ENCODE data around the gene LBR. TPM values are rescaled to one million over a fixed set of nuclear protein-coding genes. Genes with fewer than 3 reads are reported as not detected.

Gene LBR
- total RNA-seq, 1 donor from 2014 or later = 51.7 TPM

DNA sequence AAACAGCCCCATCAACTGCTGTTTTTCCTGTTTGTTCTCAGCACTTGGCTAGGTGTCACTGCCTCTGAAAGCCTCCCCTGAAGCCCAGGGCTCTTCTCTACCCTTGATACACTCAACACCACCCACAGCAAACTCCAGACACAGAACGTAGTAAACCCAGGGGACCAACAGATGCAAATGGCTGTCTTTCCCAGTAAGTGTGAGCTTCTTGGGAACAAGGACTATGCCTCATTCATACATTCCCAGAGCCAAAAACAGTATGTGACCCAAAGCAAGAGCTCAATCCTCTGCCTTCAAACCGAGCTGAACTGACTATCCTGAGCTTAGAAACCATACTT is 4.4 kb downstream of the LBR start:
- peak overlapping the region; percentile 1 for H3K4me3 ChIP-seq (ENCODE audit: low read depth, low read length)
- TF ChIP-seq, protein P1, sequence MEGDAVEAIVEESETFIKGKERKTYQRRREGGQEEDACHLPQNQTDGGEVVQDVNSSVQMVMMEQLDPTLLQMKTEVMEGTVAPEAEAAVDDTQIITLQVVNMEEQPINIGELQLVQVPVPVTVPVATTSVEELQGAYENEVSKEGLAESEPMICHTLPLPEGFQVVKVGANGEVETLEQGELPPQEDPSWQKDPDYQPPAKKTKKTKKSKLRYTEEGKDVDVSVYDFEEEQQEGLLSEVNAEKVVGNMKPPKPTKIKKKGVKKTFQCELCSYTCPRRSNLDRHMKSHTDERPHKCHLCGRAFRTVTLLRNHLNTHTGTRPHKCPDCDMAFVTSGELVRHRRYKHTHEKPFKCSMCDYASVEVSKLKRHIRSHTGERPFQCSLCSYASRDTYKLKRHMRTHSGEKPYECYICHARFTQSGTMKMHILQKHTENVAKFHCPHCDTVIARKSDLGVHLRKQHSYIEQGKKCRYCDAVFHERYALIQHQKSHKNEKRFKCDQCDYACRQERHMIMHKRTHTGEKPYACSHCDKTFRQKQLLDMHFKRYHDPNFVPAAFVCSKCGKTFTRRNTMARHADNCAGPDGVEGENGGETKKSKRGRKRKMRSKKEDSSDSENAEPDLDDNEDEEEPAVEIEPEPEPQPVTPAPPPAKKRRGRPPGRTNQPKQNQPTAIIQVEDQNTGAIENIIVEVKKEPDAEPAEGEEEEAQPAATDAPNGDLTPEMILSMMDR (conservative IDR thresholded peaks at IDR 0.05; ENCODE audit: low read depth, low read length) = no peak
- no peak for DNase-seq (ENCODE audit: low read depth)

DNA sequence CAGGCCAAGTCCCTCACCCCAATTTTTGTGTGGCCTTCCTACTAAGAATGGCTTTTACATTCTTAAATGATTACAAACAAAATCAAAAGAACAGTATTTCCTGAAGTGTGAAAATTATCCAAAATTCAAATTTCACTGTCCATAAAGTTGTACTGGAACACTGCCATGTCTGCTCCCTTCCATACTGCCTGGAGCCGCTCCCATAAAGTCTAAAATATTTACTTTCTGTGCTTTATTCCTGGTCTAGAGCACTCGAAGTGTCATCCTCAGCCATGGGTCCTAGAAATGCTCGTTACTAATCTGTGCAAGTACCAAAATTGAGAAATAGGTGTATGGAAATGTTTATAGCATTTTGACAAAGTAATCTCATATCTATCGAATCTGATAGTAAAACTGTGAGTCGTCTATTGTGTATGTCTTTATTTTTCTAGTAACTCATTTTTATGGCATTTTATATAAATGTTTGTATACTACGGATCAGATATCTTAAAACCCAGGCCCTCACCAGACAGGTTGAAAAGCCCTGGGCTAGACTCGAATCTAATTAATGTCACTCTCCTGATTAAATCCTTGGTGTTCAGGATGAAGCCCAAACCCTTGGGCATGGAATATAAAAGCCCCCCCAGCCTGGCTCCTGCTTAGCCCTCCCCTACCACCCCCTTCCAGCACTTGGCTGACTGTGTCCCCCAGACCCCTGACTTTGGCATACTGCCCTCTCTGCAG is 4.9 kb downstream of the LBR start:
- H3K4me3 ChIP-seq (ENCODE audit: low read depth, low read length) = no peak overlapping the region
- DNase-seq (ENCODE audit: low read depth) = no peak
- TF ChIP-seq, protein P1 (conservative IDR thresholded peaks at IDR 0.05; ENCODE audit: low read depth, low read length) = no peak

DNA sequence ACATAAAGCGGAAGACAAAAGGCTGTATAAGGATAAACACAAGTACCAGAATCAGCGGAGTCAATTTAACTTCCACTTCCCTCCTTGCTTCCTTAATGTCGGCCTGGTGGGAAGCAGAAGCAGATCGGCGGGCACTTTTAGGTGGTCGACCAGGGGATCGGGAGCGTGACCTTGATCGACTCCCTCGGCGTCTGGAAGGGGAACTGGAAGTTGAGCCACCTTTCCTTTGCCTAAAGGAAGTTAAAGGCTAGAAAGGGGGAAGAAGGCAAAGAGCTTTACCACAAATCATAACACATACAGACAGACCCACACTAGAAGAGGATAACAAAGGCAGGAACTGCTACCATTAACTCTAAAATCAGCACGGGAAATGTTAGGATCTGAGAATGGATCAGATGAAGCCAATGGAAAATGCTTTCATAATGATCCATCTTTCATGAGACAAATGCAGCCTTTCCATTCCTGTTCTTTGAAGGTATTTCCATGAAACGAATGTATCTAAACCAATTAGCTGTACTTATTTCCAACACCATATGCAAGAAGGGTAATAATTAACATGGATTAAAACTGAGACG is 5.7 kb downstream of the LBR start:
- no peak overlapping the region for H3K4me3 ChIP-seq (ENCODE audit: low read depth, low read length)
- TF ChIP-seq, protein P1 (conservative IDR thresholded peaks at IDR 0.05; ENCODE audit: low read depth, low read length) = no peak
- DNase-seq (ENCODE audit: low read depth) = no peak

DNA sequence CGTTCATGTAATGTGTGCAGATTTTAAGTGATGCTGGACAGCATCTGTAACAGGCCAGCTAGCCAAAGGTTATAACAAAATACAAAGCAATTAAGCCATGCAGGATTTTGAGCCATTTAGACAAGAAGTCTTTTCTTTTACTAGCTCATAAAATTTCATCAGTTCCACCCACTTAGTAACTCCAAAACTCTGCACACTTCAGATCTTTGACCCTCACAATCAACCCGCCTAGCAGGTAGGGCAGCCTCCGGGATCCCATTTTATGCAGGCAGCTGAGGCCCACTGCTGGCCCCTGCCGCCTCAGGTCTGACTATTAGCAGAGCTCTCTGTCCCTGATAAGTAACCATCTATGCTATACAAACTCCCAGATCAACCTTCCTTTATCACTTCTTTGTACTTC is 9.2 kb downstream of the LBR start:
- no peak for DNase-seq (ENCODE audit: low read depth)
- TF ChIP-seq, protein P1 (conservative IDR thresholded peaks at IDR 0.05; ENCODE audit: low read depth, low read length) = no peak
- H3K4me3 ChIP-seq (ENCODE audit: low read depth, low read length) = no peak overlapping the region

DNA sequence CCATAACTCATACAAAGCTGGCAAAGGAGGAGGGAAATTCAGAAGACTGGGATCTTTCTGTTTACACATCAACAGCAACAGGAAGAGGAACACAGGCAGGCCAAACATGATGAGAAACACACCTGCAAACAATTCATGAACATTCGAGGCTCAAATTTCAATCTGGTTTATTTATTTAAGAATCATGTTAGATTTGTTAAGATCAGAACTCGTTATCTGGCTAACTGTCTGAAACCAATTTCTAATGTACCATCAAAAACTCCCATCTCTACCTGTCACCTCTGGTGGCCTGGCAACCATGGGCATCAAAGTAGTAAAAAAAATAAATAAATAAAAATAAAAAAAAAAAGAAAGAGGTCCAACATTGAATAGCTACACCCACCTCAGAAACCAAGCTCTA is 9.8 kb downstream of the LBR start:
- DNase-seq (ENCODE audit: low read depth) = no peak
- TF ChIP-seq, protein P1 (conservative IDR thresholded peaks at IDR 0.05; ENCODE audit: low read depth, low read length) = no peak
- no peak overlapping the region for H3K4me3 ChIP-seq (ENCODE audit: low read depth, low read length)

DNA sequence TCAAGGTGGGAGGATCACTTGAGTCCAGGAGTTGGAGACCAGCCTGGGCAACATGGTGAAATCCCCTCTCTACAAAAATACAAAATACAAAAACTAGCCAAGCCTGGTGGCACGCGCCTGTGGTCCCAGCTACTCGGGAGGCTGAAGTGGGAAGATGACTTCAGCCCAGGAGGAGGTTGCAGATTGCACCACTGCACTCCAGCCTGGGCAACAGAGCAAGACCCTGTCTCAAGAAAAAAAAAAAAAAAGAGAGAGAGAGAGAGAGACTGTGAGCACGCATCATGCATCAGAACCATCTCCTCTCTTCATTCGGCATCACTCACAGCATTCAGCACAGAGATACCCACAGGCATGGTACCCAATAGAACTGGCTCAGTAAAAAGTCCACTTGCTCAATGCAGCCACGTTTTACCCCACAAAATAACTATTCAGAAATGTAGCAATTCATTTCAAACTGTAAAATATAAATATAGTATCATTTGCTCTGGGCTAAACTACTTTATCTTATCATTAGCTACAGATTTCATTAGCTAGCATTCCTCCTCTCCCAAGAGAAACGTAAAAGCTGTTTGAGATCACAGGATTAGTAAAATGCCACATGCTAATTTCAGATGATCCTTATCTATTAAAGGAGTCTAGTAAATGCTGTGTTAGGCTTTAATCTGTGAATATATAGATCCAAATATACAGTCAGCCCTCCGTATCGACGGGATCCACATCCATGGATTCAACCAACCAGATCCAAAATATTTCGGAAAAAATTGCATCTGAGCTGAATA is 11.7 kb downstream of the LBR start:
- TF ChIP-seq, protein P1 (conservative IDR thresholded peaks at IDR 0.05; ENCODE audit: low read depth, low read length) = no peak

More for the DNA sequence above, 11.7 kb downstream of the LBR start:
- no peak overlapping the region for H3K4me3 ChIP-seq (ENCODE audit: low read depth, low read length)
- DNase-seq (ENCODE audit: low read depth) = no peak
